NCI-H2107 (cell line): ENCODE measurements around the gene SSBP3.
"Not testable (repeated sequence)": the region's sequence is repeated elsewhere in the genome, so short reads cannot be mapped to it uniquely, and the experiment has no call there.

Source experiments
- DNase-seq: peaks from one replicate; lab custom pipeline; 2025; lab: John Stamatoyannopoulos, UW

SSBP3 gene

GRCh38 chr1:54391450-54392209 lies 14.6 kb downstream of the SSBP3 start:
- DNase-seq, result no peak

- DNase-seq, result no peak
These were observed 15.5 kb downstream of the SSBP3 start for GRCh38 chr1:54390655-54391054.

GRCh38 chr1:54389608-54390007 lies 16.6 kb downstream of the SSBP3 start:
- not testable (repeated sequence) for DNase-seq

GRCh38 chr1:54387419-54387818 lies 18.8 kb downstream of the SSBP3 start:
- no peak for DNase-seq

GRCh38 chr1:54385727-54386022 lies 20.5 kb downstream of the SSBP3 start:
- DNase-seq, result no peak

- no peak for DNase-seq
These were observed 21.1 kb downstream of the SSBP3 start for GRCh38 chr1:54384918-54385726.

- no peak for DNase-seq
These were observed 21.7 kb downstream of the SSBP3 start for GRCh38 chr1:54384471-54384870.

GRCh38 chr1:54381524-54381923 lies 24.7 kb downstream of the SSBP3 start:
- DNase-seq, result no peak

- DNase-seq, result no peak
These were observed 25.8 kb downstream of the SSBP3 start for GRCh38 chr1:54380290-54380882.

- no peak for DNase-seq
These were observed 26.5 kb downstream of the SSBP3 start for GRCh38 chr1:54379555-54380289.

- DNase-seq, result no peak
These were observed 27.2 kb downstream of the SSBP3 start for GRCh38 chr1:54378874-54379554.

GRCh38 chr1:54378157-54378873 lies 27.9 kb downstream of the SSBP3 start:
- DNase-seq, result no peak

GRCh38 chr1:54377040-54377691 lies 29.0 kb downstream of the SSBP3 start:
- DNase-seq, result no peak

- DNase-seq, result no peak
These were observed 29.7 kb downstream of the SSBP3 start for GRCh38 chr1:54376430-54377039.

- DNase-seq, result no peak
These were observed 30.3 kb downstream of the SSBP3 start for GRCh38 chr1:54375712-54376429.

GRCh38 chr1:54375298-54375697 lies 30.9 kb downstream of the SSBP3 start:
- no peak for DNase-seq

- DNase-seq, result no peak
These were observed 31.4 kb downstream of the SSBP3 start for GRCh38 chr1:54374766-54375165.

- DNase-seq, result no peak
These were observed 33.2 kb downstream of the SSBP3 start for GRCh38 chr1:54372978-54373377.

GRCh38 chr1:54371942-54372275 lies 34.3 kb downstream of the SSBP3 start:
- DNase-seq, result no peak
